Ishikawa (cell line): ENCODE results near the gene SPAG7.

ENCODE experiments used
- CEBPB ChIP-seq: IDR thresholded peaks from 2 replicates; pipeline ENCODE4 v1.6.1; 2012
- CREB1 ChIP-seq: IDR thresholded peaks from 2 replicates; pipeline ENCODE4 v1.6.1; 2012; ENCODE audit warnings: low read depth
- EGR1 ChIP-seq: IDR thresholded peaks from 2 replicates; pipeline ENCODE4 v1.6.1; 2012
- EP300 ChIP-seq: IDR thresholded peaks from 2 replicates; pipeline ENCODE4 v1.6.1; 2012; ENCODE audit warnings: borderline replicate concordance
- FOXM1 ChIP-seq: IDR thresholded peaks from 2 replicates; pipeline ENCODE4 v1.6.1; 2012; ENCODE audit warnings: low read depth, borderline replicate concordance
- MAX ChIP-seq: IDR thresholded peaks from 2 replicates; pipeline ENCODE4 v1.6.1; 2012
- NFIC ChIP-seq: IDR thresholded peaks from 2 replicates; pipeline ENCODE4 v1.6.1; 2012
- RAD21 ChIP-seq: IDR thresholded peaks from 2 replicates; pipeline ENCODE4 v1.6.1; 2012; ENCODE audit warnings: low read depth
- REST ChIP-seq: IDR thresholded peaks from 2 replicates; pipeline ENCODE4 v1.6.1; 2012; ENCODE audit warnings: low read depth, mild to moderate bottlenecking
- TAF1 ChIP-seq: IDR thresholded peaks from 2 replicates; pipeline ENCODE4 v1.6.1; 2012; ENCODE audit warnings: low read depth, mild to moderate bottlenecking
- TCF12 ChIP-seq: IDR thresholded peaks from 2 replicates; pipeline ENCODE4 v1.6.1; 2012; ENCODE audit warnings: low read depth
- TEAD4 ChIP-seq: IDR thresholded peaks from 2 replicates; pipeline ENCODE4 v1.6.1; 2012
- USF1 ChIP-seq: IDR thresholded peaks from 2 replicates; pipeline ENCODE4 v1.6.1; 2012
- YY1 ChIP-seq: IDR thresholded peaks from 2 replicates; pipeline ENCODE4 v1.6.1; 2012; ENCODE audit warnings: low read depth
- ZBTB7A ChIP-seq: IDR thresholded peaks from 2 replicates; pipeline ENCODE4 v1.6.1; 2012; ENCODE audit warnings: low read depth

SPAG7 gene

GRCh38 chr17:4980644-4981216 lies 13.1 kb upstream of the SPAG7 start:
- TF ChIP-seq EGR1 (no peak), RAD21 (peak; percentile 51), NFIC (no peak), CEBPB (0 out of 2 replicates have a peak, but pooled peaks have one; percentile 41)

GRCh38 chr17:4978726-4979125 lies 11.1 kb upstream of the SPAG7 start:
- no peak for TF ChIP-seq NFIC
- TF ChIP-seq TCF12 = no peak
- TF ChIP-seq RAD21 = no peak
- TF ChIP-seq EGR1 = no peak
- TF ChIP-seq TEAD4 = no peak
- no peak for TF ChIP-seq YY1
- no peak for TF ChIP-seq CEBPB
- no peak for TF ChIP-seq REST
- TF ChIP-seq MAX = no peak
- TF ChIP-seq EP300 = no peak
- TF ChIP-seq ZBTB7A = no peak
- no peak for TF ChIP-seq TAF1
- TF ChIP-seq CREB1 = no peak
- TF ChIP-seq FOXM1 = no peak
- TF ChIP-seq USF1 = no peak

GRCh38 chr17:4974115-4974670 lies 6.6 kb upstream of the SPAG7 start:
- TF ChIP-seq TCF12 (no peak), RAD21 (no peak), EP300 (no peak), TEAD4 (no peak), CEBPB (no peak), MAX (no peak), YY1 (no peak)

- TF ChIP-seq CREB1 (no peak), ZBTB7A (no peak)
Measured at GRCh38 chr17:4973256-4974114, 5.9 kb upstream of the SPAG7 start.

GRCh38 chr17:4972752-4973151 lies 5.1 kb upstream of the SPAG7 start:
- TF ChIP-seq REST (no peak), USF1 (no peak), TAF1 (no peak), EGR1 (no peak), TCF12 (no peak), CREB1 (no peak), MAX (no peak), FOXM1 (no peak), TEAD4 (no peak), RAD21 (no peak), ZBTB7A (no peak), EP300 (no peak), YY1 (no peak), CEBPB (no peak), NFIC (no peak)

- TF ChIP-seq TEAD4 (no peak), NFIC (no peak), YY1 (no peak), CEBPB (no peak), USF1 (no peak), TCF12 (no peak), TAF1 (no peak), EP300 (no peak), MAX (no peak), FOXM1 (no peak), CREB1 (no peak), EGR1 (no peak), REST (no peak), RAD21 (no peak), ZBTB7A (no peak)
Measured at GRCh38 chr17:4972322-4972721, 4.7 kb upstream of the SPAG7 start.
